K562 (cell line): Measurements from ENCODE around the gene RAB5A. TPM values are rescaled to one million over a fixed set of nuclear protein-coding genes. Genes with fewer than 3 reads are reported as not detected.

Source experiments
- ATAC-seq: fragments of 200-7000 bp; cut with Tn5 transposase; 3 replicates; pipeline ENCODE4 v1.9.1; 2020; ENCODE audit warnings: moderate library complexity
- BruUV-seq: library from RNA; stranded (reverse); fragments of 400-500 nt; replicated peaks from 2 replicates; lab custom pipeline; 2021; lab: Mats Ljungman, UMichigan
- CTCF ChIA-PET: fragments of 300-600 bp; formaldehyde crosslinking; extraction: SDS; loops from one replicate; lab custom pipeline; 2021; ENCODE audit warnings: low intra/inter-chr PET ratio; lab: Yijun Ruan, JAX
- POLR2A ChIA-PET: fragments of 300-600, 350-650 bp; sonication (Branson Sonifier 250); formaldehyde crosslinking; extraction: SDS; loops from one replicate; lab custom pipeline; 2021; ENCODE audit warnings: antibody characterized with exemption, inconsistent platforms; lab: Yijun Ruan, JAX
- DNase-seq, 4 experiments: peaks; one replicate each; pipeline versions ENCODE4 v3.0.0 to v3.0.0-alpha.2; 2011 to 2018; ENCODE audit warnings: low spot score in 3 of 4, mixed read lengths in 3 of 4; ENCODE audit errors: extremely low read depth in 1 of 4
- FAIRE-seq: peaks from 2 replicates; lab custom pipeline; 2011; peaks lifted over from hg19 to GRCh38; lab: Jason Lieb, UNC
- H2AFZ ChIP-seq: 2 replicates; pipeline ENCODE4 v1.6.0; 2011; ENCODE audit warnings: low read depth, low read length, control low read depth, inconsistent platforms
- H3K27ac ChIP-seq: fragments of 200-600 bp; 3 replicates; pipeline ENCODE4 v1.8.0; 2011; ENCODE audit warnings: low read depth, mild to moderate bottlenecking, control low read depth, inconsistent platforms, low read length, moderate library complexity, mixed read lengths; ENCODE audit errors: extremely low read depth
- H3K27me3 ChIP-seq, 2 experiments: fragments of 300-600 bp in 1 of 2; 2 replicates in 1 of 2; 3 replicates in 1 of 2; pipeline versions ENCODE4 v1.6.0 to v1.8.0; 2011; ENCODE audit warnings: inconsistent platforms in 2 of 2, low read length in 2 of 2, mild to moderate bottlenecking in 1 of 2, mixed read lengths in 1 of 2, moderate library complexity in 1 of 2; ENCODE audit not compliant: control insufficient read depth in 2 of 2, insufficient read depth in 2 of 2
- H3K36me3 ChIP-seq: fragments of 300-600 bp; 3 replicates; pipeline ENCODE4 v1.8.0; 2011; ENCODE audit warnings: mild to moderate bottlenecking, low read length, inconsistent platforms; ENCODE audit not compliant: control insufficient read depth, insufficient read depth
- H3K4me1 ChIP-seq, 2 experiments: fragments of 200-600 bp in 1 of 2; replicated peaks in 1 of 2; 2 replicates in 1 of 2; 3 replicates in 1 of 2; pipeline versions ENCODE4 v1.5.1 to v1.8.0; 2011; ENCODE audit warnings: inconsistent platforms in 2 of 2, low read length in 2 of 2, mild to moderate bottlenecking in 1 of 2, mixed read lengths in 1 of 2, moderate library complexity in 1 of 2; ENCODE audit not compliant: control insufficient read depth in 2 of 2, insufficient read depth in 2 of 2
- H3K4me2 ChIP-seq: 2 replicates; pipeline ENCODE4 v1.6.1; 2011; ENCODE audit warnings: low read length, control low read depth, inconsistent platforms, mixed read lengths; ENCODE audit not compliant: insufficient read depth
- H3K4me3 ChIP-seq: fragments of 200-600 bp; sonication (generic), shearing (Covaris generic); 2 replicates; pipeline ENCODE4 v1.5.1; 2016; ENCODE audit warnings: control low read depth, inconsistent platforms
- H3K79me2 ChIP-seq: fragments of 200-600 bp; 3 replicates; pipeline ENCODE4 v1.8.0; 2011; ENCODE audit warnings: low read length, inconsistent platforms; ENCODE audit not compliant: control insufficient read depth, insufficient read depth
- H3K9ac ChIP-seq, 2 experiments: 2 replicates each; pipeline versions ENCODE4 v1.6.0 to v1.6.1; 2011; ENCODE audit warnings: low read depth in 2 of 2, low read length in 2 of 2, control low read depth in 1 of 2, inconsistent platforms in 1 of 2, mild to moderate bottlenecking in 1 of 2, mixed read lengths in 1 of 2; ENCODE audit not compliant: insufficient read depth in 1 of 2
- H3K9me1 ChIP-seq: one replicate; pipeline ENCODE4 v1.6.0; 2011; ENCODE audit warnings: inconsistent platforms, mild to moderate bottlenecking, low read length, moderate library complexity; ENCODE audit not compliant: control insufficient read depth, insufficient read depth
- H3K9me3 ChIP-seq: replicated peaks from 2 replicates; pipeline ENCODE4 v1.5.1; 2011; ENCODE audit warnings: low read depth, low read length, inconsistent platforms; ENCODE audit not compliant: control insufficient read depth, insufficient read depth
- H4K20me1 ChIP-seq: replicated peaks from 2 replicates; pipeline ENCODE4 v1.6.1; 2011; ENCODE audit warnings: low read length, inconsistent platforms, mixed read lengths; ENCODE audit not compliant: control insufficient read depth, insufficient read depth
- CEBPG ChIP-seq, 3 experiments: fragments of 200-800 bp in 1 of 3; sonication (Bioruptor generic) in 1 of 3; sonication (generic) in 1 of 3; formaldehyde crosslinking in 1 of 3; IDR thresholded peaks in 2 of 3; conservative IDR thresholded peaks in 1 of 3; 2 replicates each; pipeline versions ENCODE4 v1.6.1 to v1.8.0; 2016 to 2022; ENCODE audit warnings: missing compliant biosample characterization in 2 of 3, missing genetic modification characterization in 2 of 3, mild to moderate bottlenecking in 1 of 3, missing genetic modification reagents in 1 of 3
- LCOR ChIP-seq: sonication (generic); formaldehyde crosslinking; IDR thresholded peaks from 2 replicates; pipeline ENCODE4 v1.8.0; 2022; ENCODE audit warnings: mild to moderate bottlenecking, missing genetic modification reagents
- TEAD2 ChIP-seq: fragments of 450-650 bp; IDR thresholded peaks from 2 replicates; pipeline ENCODE4 v1.6.1; 2016; ENCODE audit warnings: missing genetic modification characterization, control low read depth, missing compliant biosample characterization
- WGBS: fragments of 100-300 bp; shearing (Covaris generic); methylation state at CpG from one replicate; pipeline ENCODE4 v1.1.6; 2016; ENCODE audit warnings: low coverage, mixed read lengths; ENCODE audit not compliant: insufficient coverage; ENCODE audit errors: missing lambda C conversion rate; 5-methylcytosine and 5-hydroxymethylcytosine counted together
- in situ Hi-C: fragments of 300-500 bp; cut with MboI; formaldehyde crosslinking; loops from 4 replicates; pipeline ENCODE4 v1.15.0; 2018; ENCODE audit warnings: inconsistent platforms, mixed read lengths
- intact Hi-C: fragments of 100-400 bp; cut with micrococcal nuclease; formaldehyde crosslinking; loops from 2 replicates; pipeline ENCODE4 v1.14.2; 2022
- polyA plus RNA-seq, 8 experiments: library from polyadenylated mRNA; depleted of rRNA in 4 of 8; stranded (reverse) in 5 of 8; unstranded in 3 of 8; fragments of >200 nt; fragmentation: Nextera tagmentation in 2 of 8; fragmentation: Illumina TruSeq in 1 of 8; extraction: Ambion mirVana in 2 of 8; extraction: Trizol in 1 of 8; gene quantifications; 2 replicates each; pipeline versions ENCODE4 v1.2.1 to v1.2.3, GENCODE V29; 2011 to 2014; ENCODE audit warnings: inconsistent platforms in 1 of 8, missing spikeins in 1 of 8
- total RNA-seq, 7 experiments: library from RNA; depleted of rRNA in 6 of 7; stranded (reverse); fragments of >200 nt in 6 of 7; fragmentation: Illumina TruSeq in 2 of 7; extraction: Trizol in 2 of 7; gene quantifications; 2 replicates each; pipeline versions ENCODE4 v1.2.1 to v1.2.3, GENCODE V29; 2011 to 2021; ENCODE audit warnings: low replicate concordance in 1 of 7
- TF ChIP-seq, protein P1 (sequence below): fragments of 250-450 bp; sonication (Bioruptor Pico); IDR thresholded peaks from 2 replicates; pipeline ENCODE4 v1.5.0; 2021
- TF ChIP-seq, protein P2 (sequence below): sonication (generic); formaldehyde crosslinking; IDR thresholded peaks from 2 replicates; pipeline ENCODE4 v1.8.0; 2022; ENCODE audit warnings: mild to moderate bottlenecking, missing genetic modification reagents
- TF ChIP-seq, protein P3 (sequence below): fragments of 250-450 bp; sonication (Bioruptor Pico); IDR thresholded peaks from 2 replicates; pipeline ENCODE4 v1.5.0; 2022; ENCODE audit warnings: mild to moderate bottlenecking
- TF ChIP-seq, protein P4 (sequence below): IDR thresholded peaks from 3 replicates; pipeline ENCODE4 v1.6.1; 2011; ENCODE audit warnings: borderline replicate concordance, mild to moderate bottlenecking, moderate library complexity; ENCODE audit not compliant: insufficient read length; ENCODE audit errors: extremely low read depth

RAB5A gene
- total and polyA plus RNA-seq, 9 of the 15 experiments (the other 6 are each of a cell fraction or from before 2014, with no cell fraction given), result 28.3 to 64.2 (median 49.0) TPM

DNA sequence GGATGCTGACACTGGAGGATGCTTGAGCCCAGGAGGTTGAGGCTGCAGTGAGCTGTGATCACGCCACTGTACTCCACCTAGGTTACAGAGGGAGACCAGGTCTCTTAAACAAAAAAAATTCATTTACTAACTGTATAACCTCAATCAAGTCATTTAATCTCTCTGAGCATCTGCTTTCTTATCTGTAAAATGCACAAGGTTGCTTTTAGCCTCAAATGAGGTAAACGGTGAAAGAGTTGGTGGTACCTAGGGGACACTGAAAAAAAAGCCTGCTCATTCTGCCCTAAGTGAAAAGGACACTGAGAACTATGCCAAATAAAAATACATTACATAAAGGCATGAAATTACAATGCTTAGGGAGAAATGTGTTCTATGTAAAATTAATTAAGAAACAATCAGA lies 61.7 kb downstream of the RAB5A start (continued):
- TF ChIP-seq, protein P1, sequence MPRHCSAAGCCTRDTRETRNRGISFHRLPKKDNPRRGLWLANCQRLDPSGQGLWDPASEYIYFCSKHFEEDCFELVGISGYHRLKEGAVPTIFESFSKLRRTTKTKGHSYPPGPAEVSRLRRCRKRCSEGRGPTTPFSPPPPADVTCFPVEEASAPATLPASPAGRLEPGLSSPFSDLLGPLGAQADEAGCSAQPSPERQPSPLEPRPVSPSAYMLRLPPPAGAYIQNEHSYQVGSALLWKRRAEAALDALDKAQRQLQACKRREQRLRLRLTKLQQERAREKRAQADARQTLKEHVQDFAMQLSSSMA, result no peak
- TF ChIP-seq, all 486 proteins: peak for 16

DNA sequence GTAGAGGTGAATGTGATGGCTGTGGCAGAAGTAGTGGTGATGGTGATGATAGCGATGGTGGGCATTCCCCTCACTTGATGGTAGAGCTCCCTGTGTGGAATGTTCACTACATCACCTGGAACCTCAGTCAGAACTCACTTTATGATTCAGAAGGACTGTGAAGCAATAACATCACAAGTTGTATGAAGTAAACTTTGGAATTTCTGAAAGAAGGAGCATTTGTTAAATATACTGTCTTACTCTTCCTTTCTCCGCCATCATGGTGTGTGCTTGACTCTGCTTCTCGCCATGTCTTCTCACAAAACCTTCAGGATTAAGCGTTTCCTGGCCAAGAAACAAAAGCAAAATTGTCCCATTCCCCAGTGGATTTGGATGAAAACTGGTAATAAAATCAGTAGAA lies 65.3 kb downstream of the RAB5A start, which contains the start of gene PP2D1:
Gene PP2D1, minus strand, starts transcription at position 101 of the 400 bp plus-strand sequence. CDS start 192 bp downstream, outside the sequence.
- Histone ChIP-seq H3K9ac (no peak within 1 kb of the TSS), H3K79me2 (no peaks in the 10 kb centered on the region), H3K4me3 (no peak within 1 kb of the TSS), H2AFZ (peak within 1 kb of the TSS; percentile 37; the same call in 1 of the 2 replicates), H3K9me3 (no peaks in the 10 kb centered on the region), H3K9me1 (no peaks in the 10 kb centered on the region)
- ATAC-seq, result no peak
- ChIA-PET CTCF (no interaction called here), POLR2A (no interaction called here)
- BruUV-seq, result no TSS peak
- intact Hi-C loops, result no loop called here
- no peak for TF ChIP-seq TEAD2 (tag)
- TF ChIP-seq CEBPG (CRISPR knock-in tag; IDR thresholded peaks at IDR 0.05), result no peak
- 0 out of 4 replicates have a peak, but pooled peaks of 1 of the 2 experiments have one; percentile 23 for TF ChIP-seq CEBPG (tag; conservative IDR thresholded peaks at IDR 0.05 in 1 of 2, IDR thresholded peaks at IDR 0.05 in 1 of 2)
- TF ChIP-seq, protein P2, sequence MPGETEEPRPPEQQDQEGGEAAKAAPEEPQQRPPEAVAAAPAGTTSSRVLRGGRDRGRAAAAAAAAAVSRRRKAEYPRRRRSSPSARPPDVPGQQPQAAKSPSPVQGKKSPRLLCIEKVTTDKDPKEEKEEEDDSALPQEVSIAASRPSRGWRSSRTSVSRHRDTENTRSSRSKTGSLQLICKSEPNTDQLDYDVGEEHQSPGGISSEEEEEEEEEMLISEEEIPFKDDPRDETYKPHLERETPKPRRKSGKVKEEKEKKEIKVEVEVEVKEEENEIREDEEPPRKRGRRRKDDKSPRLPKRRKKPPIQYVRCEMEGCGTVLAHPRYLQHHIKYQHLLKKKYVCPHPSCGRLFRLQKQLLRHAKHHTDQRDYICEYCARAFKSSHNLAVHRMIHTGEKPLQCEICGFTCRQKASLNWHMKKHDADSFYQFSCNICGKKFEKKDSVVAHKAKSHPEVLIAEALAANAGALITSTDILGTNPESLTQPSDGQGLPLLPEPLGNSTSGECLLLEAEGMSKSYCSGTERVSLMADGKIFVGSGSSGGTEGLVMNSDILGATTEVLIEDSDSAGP (CRISPR knock-in tag), result no peak
- TF ChIP-seq LCOR (CRISPR knock-in tag), result no peak
- TF ChIP-seq, protein P3, sequence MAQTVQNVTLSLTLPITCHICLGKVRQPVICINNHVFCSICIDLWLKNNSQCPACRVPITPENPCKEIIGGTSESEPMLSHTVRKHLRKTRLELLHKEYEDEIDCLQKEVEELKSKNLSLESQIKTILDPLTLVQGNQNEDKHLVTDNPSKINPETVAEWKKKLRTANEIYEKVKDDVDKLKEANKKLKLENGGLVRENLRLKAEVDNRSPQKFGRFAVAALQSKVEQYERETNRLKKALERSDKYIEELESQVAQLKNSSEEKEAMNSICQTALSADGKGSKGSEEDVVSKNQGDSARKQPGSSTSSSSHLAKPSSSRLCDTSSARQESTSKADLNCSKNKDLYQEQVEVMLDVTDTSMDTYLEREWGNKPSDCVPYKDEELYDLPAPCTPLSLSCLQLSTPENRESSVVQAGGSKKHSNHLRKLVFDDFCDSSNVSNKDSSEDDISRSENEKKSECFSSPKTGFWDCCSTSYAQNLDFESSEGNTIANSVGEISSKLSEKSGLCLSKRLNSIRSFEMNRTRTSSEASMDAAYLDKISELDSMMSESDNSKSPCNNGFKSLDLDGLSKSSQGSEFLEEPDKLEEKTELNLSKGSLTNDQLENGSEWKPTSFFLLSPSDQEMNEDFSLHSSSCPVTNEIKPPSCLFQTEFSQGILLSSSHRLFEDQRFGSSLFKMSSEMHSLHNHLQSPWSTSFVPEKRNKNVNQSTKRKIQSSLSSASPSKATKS (CRISPR knock-in tag), result no peak
- TF ChIP-seq, protein P4, sequence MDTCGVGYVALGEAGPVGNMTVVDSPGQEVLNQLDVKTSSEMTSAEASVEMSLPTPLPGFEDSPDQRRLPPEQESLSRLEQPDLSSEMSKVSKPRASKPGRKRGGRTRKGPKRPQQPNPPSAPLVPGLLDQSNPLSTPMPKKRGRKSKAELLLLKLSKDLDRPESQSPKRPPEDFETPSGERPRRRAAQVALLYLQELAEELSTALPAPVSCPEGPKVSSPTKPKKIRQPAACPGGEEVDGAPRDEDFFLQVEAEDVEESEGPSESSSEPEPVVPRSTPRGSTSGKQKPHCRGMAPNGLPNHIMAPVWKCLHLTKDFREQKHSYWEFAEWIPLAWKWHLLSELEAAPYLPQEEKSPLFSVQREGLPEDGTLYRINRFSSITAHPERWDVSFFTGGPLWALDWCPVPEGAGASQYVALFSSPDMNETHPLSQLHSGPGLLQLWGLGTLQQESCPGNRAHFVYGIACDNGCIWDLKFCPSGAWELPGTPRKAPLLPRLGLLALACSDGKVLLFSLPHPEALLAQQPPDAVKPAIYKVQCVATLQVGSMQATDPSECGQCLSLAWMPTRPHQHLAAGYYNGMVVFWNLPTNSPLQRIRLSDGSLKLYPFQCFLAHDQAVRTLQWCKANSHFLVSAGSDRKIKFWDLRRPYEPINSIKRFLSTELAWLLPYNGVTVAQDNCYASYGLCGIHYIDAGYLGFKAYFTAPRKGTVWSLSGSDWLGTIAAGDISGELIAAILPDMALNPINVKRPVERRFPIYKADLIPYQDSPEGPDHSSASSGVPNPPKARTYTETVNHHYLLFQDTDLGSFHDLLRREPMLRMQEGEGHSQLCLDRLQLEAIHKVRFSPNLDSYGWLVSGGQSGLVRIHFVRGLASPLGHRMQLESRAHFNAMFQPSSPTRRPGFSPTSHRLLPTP, result no peak
- TF ChIP-seq, all 486 proteins: peak for 1
- H3K4me2 ChIP-seq, result no peak within 1 kb of the TSS
- in situ Hi-C loops, result no loop called here
- no peaks in the 10 kb centered on the region for H4K20me1 ChIP-seq
- H3K36me3 ChIP-seq, result no peaks in the 10 kb centered on the region
- 90% methylated on average over 4 of the region's 4 CpGs for WGBS
- DNase-seq (no peak), FAIRE-seq (no peak)
- no peak within 1 kb of the TSS for H3K27ac ChIP-seq
- peaks cover 23 to 32% of the 10 kb centered on the region in 2 experiments; a peak in 4 of 5 replicates for H3K4me1 ChIP-seq
- H3K27me3 ChIP-seq, result no peaks in the 10 kb centered on the region
